ENCODE measurements around the gene DNPEP. TPM values are rescaled to one million over a fixed set of nuclear protein-coding genes. Genes with fewer than 3 reads are reported as not detected.
A peak's percentile ranks its signal among the peaks of the same experiment; 100 is the strongest.

DNPEP gene
- total and polyA plus RNA-seq, 2 of the 8 experiments (the other 6 are each of a cell fraction or from before 2014, with no cell fraction given) = 59.8 to 109 TPM

- TF ChIP-seq CEBPB (IDR thresholded peaks at IDR 0.05; ENCODE audit: low read depth, low read length) (no peak), CBX5 (IDR thresholded peaks at IDR 0.05; ENCODE audit: low read depth, low read length) (no peak), KDM4A (IDR thresholded peaks at IDR 0.05; ENCODE audit: low read depth, low read length, severe bottlenecking) (peak; percentile 64), EP300 (IDR thresholded peaks at IDR 0.05; ENCODE audit: borderline replicate concordance in 1 of 2, low read depth in 2 of 2, low read length in 2 of 2) (no peak), NRF1 (IDR thresholded peaks at IDR 0.05; ENCODE audit: low read depth, low read length) (no peak), BRCA1 (IDR thresholded peaks at IDR 0.05; ENCODE audit: low read depth, low read length) (no peak), FOSL1 (IDR thresholded peaks at IDR 0.05; ENCODE audit: insufficient read depth, low read depth, low read length) (no peak), PHF8 (conservative IDR thresholded peaks at IDR 0.05; ENCODE audit: low read depth, low read length) (no peak), RBBP5 (IDR thresholded peaks at IDR 0.05; ENCODE audit: borderline replicate concordance, low read depth, low read length) (0 out of 2 replicates have a peak, but pooled peaks have one; percentile 35), CTCF (IDR thresholded peaks at IDR 0.05; ENCODE audit: control extremely low read depth in 1 of 3, insufficient read depth in 1 of 3, low read depth in 1 of 3, low read length in 3 of 3) (no peak), TAF1 (IDR thresholded peaks at IDR 0.05; ENCODE audit: low read depth, low read length) (peak; percentile 23; the same call in 1 of the 2 replicates), KDM5A (IDR thresholded peaks at IDR 0.05; ENCODE audit: low read length) (no peak), MAX (IDR thresholded peaks at IDR 0.05) (peak; percentile 58; the same call in 1 of the 2 replicates), KDM1A (IDR thresholded peaks at IDR 0.05; ENCODE audit: borderline replicate concordance, low read length) (no peak), SIRT6 (IDR thresholded peaks at IDR 0.05; ENCODE audit: low read length) (no peak), RNF2 (IDR thresholded peaks at IDR 0.05; ENCODE audit: borderline replicate concordance, low read depth, low read length, missing control alignments, poor library complexity, severe bottlenecking) (no peak), RAD21 (IDR thresholded peaks at IDR 0.05 in 1 of 2, conservative IDR thresholded peaks at IDR 0.05 in 1 of 2; ENCODE audit: low read depth in 2 of 2, low read length in 2 of 2) (no peak), USF2 (IDR thresholded peaks at IDR 0.05; ENCODE audit: low read length) (no peak), CBX8 (IDR thresholded peaks at IDR 0.05; ENCODE audit: borderline replicate concordance, low read depth, low read length) (no peak)
These were observed 47.2 kb upstream of the DNPEP start, which contains the start of gene SPEG (continued) for GRCh38 chr2:219434718-219435525.

Data from H1 (cell line).